ENCODE measurements around the gene CT45A3.
"Not testable (repeated sequence)": the region's sequence is repeated elsewhere in the genome, so short reads cannot be mapped to it uniquely, and the experiment has no call there.

The CT45A3 gene

GRCh38 chrX:135713183-135713689 lies 54.8 kb downstream of the CT45A3 start, which contains the start of gene CT45A1:
TSS of gene CT45A1 (plus strand) at chrX:135713639. CDS start at chrX:135718941, 5,302 bp downstream.
- FAIRE-seq; DNase-seq (ENCODE audit: insufficient read length, low spot score): not testable (repeated sequence)

More at GRCh38 chrX:135713183-135713689, 54.8 kb downstream of the CT45A3 start, which contains the start of gene CT45A1:
- TF ChIP-seq CTCF (IDR thresholded peaks at IDR 0.05; ENCODE audit: insufficient read depth, missing control alignments): peak; percentile 8

Measured in D721Med (cell line).